Measurements from ENCODE around the gene SLC7A14.

Gene SLC7A14

DNA sequence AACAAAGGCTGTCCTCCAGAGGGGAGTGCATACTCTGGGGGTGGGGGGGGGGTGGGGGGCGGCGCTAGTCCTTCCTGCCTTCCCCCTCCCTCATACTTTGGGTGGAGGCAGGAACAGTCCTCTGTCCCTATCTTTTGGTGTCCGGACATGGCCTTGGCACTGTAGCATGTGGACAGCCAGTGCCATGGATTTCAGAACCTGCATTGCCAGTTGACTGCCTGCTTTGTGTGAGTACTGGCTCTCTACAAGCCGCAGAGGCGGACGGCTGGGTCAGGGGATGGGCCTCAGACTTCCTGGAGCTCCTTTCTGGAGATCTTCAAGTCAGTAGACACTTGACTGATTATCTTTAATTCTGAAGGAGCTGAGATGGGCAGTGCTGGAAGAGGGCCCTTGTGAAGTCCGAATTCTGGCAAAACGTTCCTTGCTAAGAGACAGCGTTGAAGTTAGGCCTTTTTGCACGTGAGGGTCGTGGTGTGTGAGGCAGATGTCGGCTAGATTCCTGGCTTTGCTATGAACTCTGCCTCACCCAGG is 164.7 kb downstream of the SLC7A14 start:
- no peak for DNase-seq

DNA sequence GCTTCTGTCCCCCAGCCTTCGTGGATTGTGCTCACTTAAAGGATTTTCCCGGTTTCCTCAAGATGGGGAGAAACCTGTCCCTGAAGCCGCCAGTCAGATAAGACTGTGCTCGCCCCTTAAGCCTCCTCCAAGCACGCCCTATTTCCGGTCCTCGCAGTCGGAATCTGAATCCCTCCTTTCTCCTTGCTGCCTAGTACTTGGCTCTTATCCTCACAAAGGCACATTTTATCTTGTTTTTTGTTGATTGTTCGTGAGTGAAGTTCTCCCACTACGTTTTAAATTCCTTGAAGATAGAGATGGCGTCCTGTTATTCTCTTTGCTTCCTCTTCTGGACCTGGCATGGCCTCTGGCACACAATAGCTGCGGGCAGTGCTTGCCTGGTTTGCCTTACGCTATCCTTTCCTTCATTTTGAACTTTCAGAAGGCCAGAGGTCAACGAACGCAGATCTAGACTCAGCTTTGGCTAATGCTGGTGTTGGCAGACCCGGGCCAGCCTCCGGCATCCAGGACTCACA is 165.5 kb downstream of the SLC7A14 start:
- DNase-seq, result no peak

- DNase-seq, result no peak
Measured at GRCh38 chr3:170419557-170420087, 166.3 kb downstream of the SLC7A14 start.

- no peak for DNase-seq
Measured at GRCh38 chr3:170418422-170419398, 167.2 kb downstream of the SLC7A14 start, which contains the start of gene CLDN11. TSS of gene CLDN11 (plus strand) at chr3:170418868. CDS start at chr3:170419067, 199 bp downstream.

- no peak for DNase-seq
Measured at GRCh38 chr3:170417090-170417489, 168.8 kb downstream of the SLC7A14 start.

- peak; percentile 44 for DNase-seq
Measured at GRCh38 chr3:170414202-170414663, 171.6 kb downstream of the SLC7A14 start.

DNA sequence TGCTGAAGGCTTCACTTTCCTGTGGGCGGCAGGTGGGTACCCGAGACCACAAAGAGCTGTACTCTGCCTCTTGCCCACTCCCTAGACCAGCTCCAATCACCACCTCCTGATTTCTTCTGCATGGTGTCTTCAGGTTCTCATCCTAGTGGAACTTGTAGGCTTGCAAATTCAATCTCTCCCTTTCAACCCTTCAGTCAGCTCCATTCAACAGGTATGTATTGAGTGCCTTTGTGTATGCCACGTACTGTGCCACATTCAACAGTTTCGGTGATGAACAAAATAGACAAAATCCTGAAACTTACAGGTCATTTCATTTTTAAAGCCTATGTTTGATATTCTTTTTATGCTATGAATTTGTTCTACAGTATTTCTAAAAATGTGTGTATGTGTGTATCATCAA is 172.6 kb downstream of the SLC7A14 start:
- no peak for DNase-seq

- DNase-seq, result no peak
Measured at GRCh38 chr3:170410428-170411029, 175.3 kb downstream of the SLC7A14 start.

All from NCI-H187 treated with DMSO at 0.1 percent for 48 hours (cell line).